Sciatic nerve (tissue), 2 donors: ENCODE data around the gene KRTAP16-1. TPM values are rescaled to one million over a fixed set of nuclear protein-coding genes. Genes with fewer than 3 reads are reported as not detected.
"Not testable (repeated sequence)": the region's sequence is repeated elsewhere in the genome, so short reads cannot be mapped to it uniquely, and the experiment has no call there.

Experiments
- ATAC-seq: fragments of 200-7000 bp; cut with Tn5 transposase; one replicate; pipeline ENCODE4 v1.9.1; 2020; ENCODE audit warnings: mild to moderate bottlenecking, moderate library complexity
- DNase-seq: peaks from one replicate; pipeline ENCODE4 v3.0.0-alpha.2; 2020; ENCODE audit warnings: low spot score
- intact Hi-C: fragments of 100-400 bp; cut with DNase I; formaldehyde crosslinking; loops from one replicate; pipeline ENCODE4 v1.14.2; 2022
- total RNA-seq: library from RNA; stranded (reverse); fragmentation: NEBNext Ultra II Directional; extraction: Animal tissue kit (Norgen Biotek cat#: 25700); gene quantifications from one replicate; pipeline ENCODE4 v1.2.1, GENCODE V29; 2021
- donor health status: DM: no; HTN: no; CAD: no.
- donor health status: DM: no; HTN: no; CAD: no.

KRTAP16-1 gene, protein sequence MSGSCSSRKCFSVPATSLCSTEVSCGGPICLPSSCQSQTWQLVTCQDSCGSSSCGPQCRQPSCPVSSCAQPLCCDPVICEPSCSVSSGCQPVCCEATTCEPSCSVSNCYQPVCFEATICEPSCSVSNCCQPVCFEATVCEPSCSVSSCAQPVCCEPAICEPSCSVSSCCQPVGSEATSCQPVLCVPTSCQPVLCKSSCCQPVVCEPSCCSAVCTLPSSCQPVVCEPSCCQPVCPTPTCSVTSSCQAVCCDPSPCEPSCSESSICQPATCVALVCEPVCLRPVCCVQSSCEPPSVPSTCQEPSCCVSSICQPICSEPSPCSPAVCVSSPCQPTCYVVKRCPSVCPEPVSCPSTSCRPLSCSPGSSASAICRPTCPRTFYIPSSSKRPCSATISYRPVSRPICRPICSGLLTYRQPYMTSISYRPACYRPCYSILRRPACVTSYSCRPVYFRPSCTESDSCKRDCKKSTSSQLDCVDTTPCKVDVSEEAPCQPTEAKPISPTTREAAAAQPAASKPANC
- total RNA-seq: not detected

DNA sequence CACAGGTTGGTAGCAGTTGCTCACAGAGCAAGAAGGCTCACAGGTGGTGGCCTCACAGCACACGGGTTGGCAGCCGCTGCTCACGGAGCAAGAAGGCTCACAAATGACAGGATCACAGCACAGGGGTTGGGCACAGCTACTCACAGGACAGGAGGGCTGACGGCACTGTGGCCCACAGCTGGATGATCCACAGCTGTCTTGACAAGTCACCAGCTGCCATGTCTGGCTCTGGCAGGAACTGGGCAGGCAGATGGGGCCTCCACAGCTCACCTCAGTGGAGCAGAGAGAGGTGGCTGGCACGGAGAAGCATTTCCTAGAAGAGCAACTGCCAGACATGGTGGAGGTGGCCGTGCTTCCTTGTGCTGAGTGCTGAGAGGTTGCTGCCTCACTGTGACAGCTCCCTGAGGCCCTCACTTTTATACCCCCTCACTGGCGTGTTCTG is at the start of gene KRTAP16-1:
KRTAP16-1 (minus strand) TSS at position 392 of the 442 bp plus-strand sequence; CDS start at position 336, 56 bp downstream.
- no peak for DNase-seq
- ATAC-seq: peak; percentile 22
- intact Hi-C loops: no loop called here

DNA sequence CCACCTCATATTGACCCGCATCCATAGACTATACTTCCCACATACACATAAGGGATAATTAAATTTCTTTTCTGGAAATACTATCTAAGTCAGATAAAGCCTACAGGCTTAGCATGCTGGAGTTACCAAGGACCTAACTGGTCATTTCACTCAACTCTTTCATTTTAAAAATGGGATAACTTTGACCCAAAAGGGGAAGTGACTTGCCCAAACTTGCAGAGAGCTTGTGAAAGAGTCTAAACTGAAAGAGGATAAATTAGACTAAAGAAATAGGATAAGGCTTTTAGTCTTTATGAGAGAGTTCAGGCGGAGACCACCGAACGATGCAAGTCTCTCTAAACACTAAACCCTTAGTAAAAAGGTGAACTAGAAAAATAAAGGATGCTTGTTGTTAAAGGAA is 45.4 kb upstream of the KRTAP16-1 start:
- no peak for DNase-seq
- intact Hi-C loops: no loop called here
- no peak for ATAC-seq

DNA sequence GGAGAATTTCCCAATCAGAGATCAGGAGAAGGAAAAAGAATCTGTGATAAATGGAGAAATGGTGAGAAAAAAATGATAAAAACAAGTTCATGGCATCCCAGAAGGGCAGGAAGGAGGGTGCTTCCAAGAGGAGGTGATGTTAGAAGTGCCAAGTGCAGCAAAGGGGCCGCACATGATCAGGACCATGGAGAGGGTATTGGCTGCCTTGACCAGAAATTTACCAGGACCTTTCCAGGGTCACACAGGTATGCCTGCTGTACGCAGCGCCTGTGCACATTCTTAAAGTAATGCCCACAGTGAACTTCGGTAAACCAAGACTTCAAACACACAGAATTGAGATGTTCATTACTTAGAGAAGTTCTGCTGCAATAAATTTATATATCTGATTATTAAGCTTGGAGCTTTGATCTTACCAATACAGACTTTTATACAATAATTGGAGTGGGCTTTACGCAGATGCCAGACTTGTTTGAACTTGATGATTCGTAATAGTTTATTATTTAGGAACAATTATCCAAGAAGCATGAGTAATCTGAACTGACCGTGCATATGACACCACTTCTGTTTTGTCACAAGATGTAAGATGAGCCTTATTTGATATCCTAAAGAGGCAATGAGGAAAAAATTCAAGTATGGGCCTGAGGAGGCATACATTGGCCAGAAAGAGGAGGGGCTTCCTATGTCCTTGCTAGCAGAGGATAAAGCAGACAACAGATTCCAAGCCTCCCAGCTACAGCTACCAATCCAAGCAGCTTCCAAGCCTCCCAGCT is 43.7 kb upstream of the KRTAP16-1 start:
- intact Hi-C loops: no loop called here
- ATAC-seq (no peak), DNase-seq (no peak)

DNA sequence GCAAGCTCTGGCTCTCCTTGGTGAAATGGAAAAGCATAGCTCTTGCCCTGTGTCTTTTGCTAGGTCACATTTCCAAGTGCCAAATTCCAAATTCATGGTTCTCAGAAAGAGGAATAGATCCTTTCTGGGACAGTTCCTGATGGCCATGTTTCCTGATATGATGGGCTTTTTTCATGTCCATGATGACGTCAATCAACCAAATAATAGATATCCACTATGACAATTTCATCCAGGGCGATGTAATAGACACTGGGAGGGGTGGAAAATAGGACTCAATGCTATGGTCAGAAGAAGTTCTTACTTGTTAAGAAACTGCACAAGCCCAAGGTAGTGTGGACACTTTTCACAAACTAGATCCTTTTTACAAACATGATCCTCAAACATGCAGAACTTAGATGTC is 42.1 kb upstream of the KRTAP16-1 start:
- intact Hi-C loops: no loop called here
- no peak for ATAC-seq
- no peak for DNase-seq

DNA sequence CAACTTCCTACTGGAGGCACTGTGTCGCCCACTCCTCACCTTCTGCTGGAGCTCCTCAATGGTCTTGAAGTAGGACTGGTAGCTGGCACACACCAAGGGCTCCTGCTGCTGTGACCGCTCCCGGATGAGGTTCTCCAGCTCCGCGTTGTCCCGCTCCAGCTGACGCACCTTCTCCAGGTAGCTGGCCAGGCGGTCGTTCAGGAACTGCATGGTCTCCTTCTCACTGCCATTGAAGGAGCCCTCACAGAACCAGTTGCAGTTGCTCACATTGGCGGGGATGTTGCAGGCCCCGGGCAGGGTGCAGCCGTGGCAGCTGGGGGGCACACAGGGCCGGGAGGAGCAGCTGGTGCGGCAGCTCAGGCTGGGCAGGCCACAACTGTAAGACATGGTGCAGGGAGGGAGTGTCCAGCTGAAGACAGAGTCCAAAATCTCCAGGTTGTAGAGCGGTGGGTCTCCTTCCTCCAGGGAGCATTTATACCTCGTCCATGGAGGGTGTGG is 41.3 kb upstream of the KRTAP16-1 start, which contains the start of gene KRT33A:
KRT33A (minus strand) TSS at position 448 of the 498 bp plus-strand sequence; CDS start at position 387, 61 bp downstream.
- intact Hi-C loops, ATAC-seq, DNase-seq: not testable (repeated sequence)

DNA sequence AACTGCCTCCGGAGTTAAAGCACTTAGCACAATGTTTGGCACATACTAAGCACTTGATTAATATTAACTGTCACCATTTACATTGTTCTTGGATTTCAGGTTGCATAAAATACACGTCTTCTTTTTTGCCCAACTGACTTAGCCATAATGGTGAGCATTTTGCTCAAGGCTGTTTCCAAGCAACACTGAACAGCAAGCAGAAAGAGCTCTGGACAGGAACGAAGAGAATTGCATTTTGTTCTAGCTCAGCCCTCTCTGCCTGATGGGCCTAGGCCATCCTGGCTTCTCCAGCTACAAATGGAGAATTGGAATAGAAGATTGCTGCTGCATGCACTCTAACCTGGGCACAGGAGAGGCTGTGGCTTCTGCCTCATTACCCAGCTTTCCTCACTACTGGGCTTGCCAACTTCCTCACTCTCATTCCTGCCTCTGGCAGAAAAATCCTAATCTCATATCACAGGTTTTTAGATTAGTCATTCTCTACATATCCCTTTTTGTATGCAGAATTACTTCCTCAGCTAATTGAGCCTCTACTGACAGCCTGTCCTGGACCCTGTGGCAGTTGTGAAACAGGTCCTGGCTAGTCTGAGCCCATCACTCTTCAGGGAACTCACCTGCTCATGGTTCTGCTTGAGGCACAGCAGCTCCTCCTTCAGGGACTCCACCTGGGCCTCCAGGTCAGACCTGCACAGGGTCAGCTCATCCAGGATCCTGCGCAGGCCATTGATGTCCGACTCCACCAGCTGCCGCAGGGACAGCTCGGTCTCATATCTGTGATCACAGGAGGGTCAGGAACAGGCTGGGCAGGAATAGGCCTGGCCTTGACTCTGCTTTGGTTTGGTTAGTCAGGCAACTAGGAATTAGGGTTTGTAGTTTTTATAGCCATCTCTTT is 39.0 kb upstream of the KRTAP16-1 start:
- no peak for ATAC-seq
- intact Hi-C loops: no loop called here
- no peak for DNase-seq

DNA sequence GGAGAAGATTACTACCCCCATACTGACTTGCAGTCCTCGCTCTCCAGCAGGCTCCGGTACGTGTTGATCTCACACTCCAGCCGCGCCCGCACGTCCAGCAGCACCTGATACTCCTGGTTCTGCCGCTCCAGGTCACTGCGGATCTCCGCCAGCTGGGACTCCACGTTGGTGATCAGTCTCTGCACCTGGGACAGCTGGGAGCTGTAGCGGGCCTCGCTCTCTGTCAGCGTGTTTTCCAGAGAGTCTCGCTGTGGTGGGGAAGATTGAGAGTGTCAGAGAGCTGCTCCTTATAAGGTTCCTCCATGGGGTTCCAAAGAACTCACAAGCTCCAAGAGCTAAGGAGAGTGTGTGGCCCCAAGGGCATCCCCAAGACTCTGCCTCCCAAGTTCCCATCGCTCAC is 37.3 kb upstream of the KRTAP16-1 start:
- not testable (repeated sequence) for ATAC-seq, DNase-seq

DNA sequence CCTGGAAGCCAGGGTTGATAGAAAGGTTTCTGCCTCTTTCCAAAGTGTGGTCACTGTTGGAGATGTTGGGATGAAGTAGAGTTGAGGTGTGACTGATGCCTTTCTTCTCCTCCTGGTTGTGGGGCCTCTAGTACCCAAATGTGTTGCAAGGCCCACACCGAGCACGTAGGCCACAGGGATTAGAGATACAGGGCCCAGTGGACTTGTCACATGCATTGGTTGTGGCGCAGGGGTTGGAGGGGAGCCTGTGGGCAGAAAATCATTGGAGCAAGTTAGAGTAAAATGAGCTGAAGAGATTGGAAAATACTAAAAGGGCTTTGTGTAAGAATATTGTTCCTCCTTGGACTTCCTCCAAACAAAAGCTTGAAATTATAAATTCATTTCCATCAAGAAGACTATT is 36.9 kb upstream of the KRTAP16-1 start:
- ATAC-seq (no peak), DNase-seq (no peak)
- intact Hi-C loops: no loop called here

More for the DNA sequence above, 37.3 kb upstream of the KRTAP16-1 start:
- intact Hi-C loops: not testable (repeated sequence)

DNA sequence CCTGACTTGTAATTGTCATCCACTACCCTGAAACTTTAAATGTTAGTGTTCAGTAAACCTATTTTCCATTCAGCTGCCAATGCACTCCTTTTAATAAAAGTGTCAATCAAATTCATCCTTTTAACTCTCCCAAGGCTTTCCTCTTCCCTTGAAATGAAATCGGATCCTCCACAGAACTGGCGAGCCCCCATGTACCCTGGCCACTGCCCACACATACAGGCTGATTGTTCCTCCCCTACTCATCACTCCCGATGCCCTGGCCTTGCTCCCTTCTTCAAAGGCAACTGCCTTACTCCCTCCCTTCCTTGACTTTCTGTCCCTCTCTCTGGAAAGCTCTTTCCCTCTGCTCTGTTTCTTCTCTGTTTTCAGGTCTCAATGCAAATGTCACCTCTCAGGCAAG is 33.9 kb upstream of the KRTAP16-1 start:
- no peak for DNase-seq
- intact Hi-C loops: no loop called here
- no peak for ATAC-seq

DNA sequence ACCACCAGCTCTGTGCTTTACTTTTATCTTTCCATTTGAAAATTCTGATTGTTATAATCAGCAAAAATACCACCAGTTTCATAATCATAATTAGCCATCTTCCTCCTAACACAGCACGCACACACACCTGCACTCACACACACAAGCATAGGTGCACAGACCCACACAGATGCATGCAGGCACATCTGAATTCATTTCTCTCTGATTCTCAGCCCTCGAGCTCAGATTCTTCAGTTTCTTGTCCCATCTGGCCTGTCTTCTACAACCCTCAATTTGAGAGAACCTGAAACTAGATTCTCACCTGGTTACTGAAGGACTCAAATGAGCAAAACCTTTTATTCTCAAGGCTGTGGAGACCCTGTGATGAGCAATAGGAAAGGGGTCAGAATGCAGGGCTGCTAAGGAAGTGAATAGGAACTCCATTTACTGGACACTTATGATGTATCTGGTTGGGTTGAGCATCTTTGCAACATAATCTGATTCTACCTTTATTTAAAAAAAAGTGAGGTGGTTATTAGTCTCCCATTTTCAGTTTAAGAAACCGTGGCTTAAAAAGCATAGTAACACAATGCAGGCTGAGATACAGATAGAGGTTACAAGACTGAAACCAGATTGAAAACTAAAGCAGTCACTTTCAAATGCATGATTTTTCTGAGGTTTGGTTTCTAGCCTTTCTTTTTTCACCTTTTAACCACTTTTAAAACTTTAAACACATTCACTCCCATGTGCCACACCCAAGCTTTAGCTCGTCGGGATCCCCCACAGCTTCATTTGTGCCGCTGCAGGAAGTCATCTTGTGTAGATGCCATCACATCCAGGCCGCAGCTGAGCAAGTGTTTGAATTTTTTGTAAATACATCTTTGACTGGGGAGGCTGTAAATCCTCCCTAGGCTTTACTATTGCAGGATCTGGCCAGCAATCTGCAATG is 32.1 kb upstream of the KRTAP16-1 start:
- intact Hi-C loops: no loop called here
- ATAC-seq: no peak
- DNase-seq: no peak

DNA sequence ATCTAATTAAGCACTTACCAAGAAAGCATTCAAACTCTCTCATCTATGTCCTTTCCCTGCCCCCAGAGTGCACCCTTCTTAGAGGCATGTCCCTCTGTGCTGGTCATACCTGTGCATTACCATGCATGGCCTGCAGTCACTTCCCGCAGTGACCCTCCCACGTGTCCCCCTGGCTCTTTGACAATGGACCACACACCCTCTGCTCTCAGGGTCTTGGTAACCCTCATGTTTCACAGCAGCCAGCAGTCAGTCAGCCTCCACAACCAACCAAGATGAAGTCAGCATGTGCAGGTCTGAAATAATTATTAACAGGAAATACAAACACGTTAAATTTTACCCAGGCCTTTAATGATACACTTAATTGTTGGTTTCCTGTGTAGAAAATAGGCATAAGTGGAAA is 31.4 kb upstream of the KRTAP16-1 start:
- intact Hi-C loops: no loop called here
- ATAC-seq (no peak), DNase-seq (no peak)

DNA sequence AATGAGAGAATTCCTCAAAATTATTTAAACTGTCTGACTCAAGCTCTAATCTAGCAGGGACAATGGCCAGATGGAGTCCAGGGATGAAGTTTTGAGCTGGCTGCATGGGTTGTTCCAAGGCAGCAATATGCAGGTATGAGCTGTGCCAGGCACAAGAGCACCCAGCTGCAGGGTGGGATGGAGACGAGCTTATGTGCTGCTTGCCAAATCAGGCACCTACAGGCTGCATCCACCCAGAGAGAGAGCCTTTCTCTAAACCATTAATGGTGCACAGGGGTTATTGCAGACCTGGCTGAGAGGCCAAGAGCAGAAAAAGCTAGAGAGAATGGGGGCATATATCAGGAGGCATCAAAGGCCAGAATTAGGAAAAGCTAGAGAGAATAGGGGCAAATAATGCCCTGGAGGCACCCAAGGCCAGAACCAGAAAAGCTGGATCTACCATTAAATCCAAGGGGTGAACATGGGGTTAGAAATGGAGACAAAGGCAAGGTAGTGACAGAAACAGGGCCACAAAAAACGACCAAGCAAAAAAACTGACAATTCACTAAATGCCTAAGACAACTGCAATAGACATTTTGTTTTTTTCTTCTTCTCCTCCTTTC is 30.6 kb upstream of the KRTAP16-1 start:
- intact Hi-C loops: no loop called here
- ATAC-seq (no peak), DNase-seq (no peak)

DNA sequence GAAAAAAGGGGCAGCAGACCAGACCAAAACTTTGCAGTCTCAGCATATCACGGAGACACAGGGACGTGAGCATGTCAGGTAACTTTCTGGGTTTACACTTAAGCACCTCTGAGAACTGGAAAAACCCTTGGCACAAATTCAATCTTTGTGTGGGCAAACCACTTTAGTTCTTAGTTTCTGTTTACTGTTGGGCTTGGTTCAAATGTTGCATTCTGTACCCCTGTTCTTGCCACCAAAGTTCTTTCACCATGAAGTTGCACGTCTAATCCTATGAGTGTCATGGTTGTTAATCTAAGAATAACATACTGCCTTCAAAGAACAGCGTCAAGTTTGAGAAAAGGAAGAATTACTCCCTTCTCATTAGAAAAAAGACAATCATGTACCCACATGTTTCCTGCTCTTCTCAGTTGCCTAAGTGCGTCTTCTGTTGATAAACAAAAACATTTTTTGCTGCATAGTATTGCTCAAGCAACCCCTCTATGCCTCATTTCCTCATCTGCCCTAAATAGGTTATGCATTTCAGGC is 29.9 kb upstream of the KRTAP16-1 start:
- intact Hi-C loops: no loop called here
- DNase-seq: no peak
- no peak for ATAC-seq

DNA sequence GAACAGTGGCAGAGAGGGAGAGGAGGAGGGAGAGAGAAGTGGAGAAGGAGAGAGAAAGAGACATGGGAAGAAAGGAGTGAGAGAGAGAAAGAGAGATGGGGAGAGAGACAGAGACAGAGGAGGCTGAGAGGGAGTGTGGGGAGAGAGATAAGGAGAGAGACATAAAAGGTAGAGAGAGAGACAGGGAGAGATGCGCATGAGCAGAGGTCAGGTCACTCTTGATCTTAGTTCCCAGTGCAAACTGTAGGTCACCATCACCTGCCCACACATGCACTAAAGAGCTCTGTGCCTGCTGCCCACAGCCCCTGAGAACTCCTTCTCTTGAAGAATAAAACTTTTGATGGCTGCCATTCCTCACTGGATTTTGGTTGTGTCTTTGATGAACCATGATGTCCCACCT is 26.6 kb upstream of the KRTAP16-1 start:
- intact Hi-C loops: no loop called here
- ATAC-seq (no peak), DNase-seq (no peak)

DNA sequence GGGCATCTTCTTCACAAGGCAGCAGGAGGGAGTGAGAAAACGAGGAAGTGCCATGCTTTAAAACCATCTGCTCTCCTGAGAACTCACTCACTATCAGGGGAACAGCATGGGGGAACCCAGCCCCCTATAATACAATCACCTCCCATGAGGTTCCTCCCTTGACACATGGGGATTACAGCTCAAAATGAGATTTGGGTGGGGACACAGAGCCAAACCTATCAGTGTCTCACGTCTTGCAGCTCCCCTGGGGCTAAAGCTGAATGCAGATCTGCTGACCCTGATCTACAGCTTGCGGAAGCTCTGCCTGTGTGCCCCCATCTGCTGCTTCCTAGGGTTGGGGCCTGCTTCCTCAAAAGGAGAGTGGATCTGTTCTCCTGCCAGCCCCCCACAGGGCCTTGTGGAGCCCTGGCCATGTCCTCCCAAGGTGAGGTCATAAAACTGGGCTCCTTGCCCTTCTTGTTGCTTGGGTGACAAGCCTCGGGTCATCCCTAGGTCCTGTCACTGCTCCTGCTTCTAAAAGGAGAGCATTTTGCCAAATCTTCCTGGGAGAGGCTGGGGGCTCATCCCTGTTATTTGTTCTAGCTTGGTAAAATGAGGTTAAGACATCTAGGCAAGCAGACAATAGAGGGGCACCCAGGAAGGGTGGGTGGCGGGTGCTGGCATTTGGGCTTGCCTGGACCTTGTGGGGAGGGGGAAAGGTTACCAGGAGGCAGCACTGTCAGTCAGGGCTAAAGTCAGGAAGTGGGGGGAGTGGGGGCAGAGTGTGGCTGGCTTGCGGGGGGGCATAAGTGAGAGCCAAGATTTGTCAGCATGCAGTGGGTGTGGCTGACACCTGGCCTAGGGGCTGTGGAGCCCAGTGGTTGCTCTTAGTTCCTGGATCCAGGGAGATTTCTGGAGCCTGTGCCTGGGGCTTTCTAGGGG is 25.5 kb upstream of the KRTAP16-1 start:
- DNase-seq (no peak), ATAC-seq (no peak)
- intact Hi-C loops: no loop called here

DNA sequence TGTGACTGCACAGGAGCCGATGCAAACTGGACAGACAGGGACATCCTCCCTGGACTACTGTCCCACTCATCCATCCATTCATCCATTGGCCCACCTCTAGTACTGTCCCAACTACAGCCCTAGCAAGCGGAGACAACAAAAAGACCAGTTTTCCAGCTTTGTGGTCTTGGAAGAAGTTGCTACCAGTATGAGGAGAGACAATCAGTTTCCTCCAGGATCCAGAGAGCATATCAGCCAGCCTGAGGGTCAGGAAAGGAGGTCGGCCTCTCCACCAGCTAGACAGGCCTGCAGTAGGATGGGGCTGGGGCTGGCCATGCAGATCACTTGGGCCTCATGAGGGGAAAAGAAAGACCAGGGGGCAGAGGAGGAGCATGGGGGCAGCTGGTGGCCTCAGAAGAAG is 24.7 kb upstream of the KRTAP16-1 start:
- DNase-seq: no peak

More for the DNA sequence above, 24.7 kb upstream of the KRTAP16-1 start:
- ATAC-seq: no peak
- intact Hi-C loops: no loop called here
